GM19395 (cell line): ENCODE data around the gene RAD51B.

ENCODE experiments used
- ATAC-seq: cut with Tn5 transposase; IDR thresholded peaks from one replicate; pipeline ENCODE4 v1.9.1; 2021; ENCODE audit warnings: mild to moderate bottlenecking, moderate library complexity; ENCODE audit not compliant: unreplicated experiment

The RAD51B gene

GRCh38 chr14:68718023-68718990, 898.7 kb downstream of the RAD51B start:
- ATAC-seq = no peak

- ATAC-seq = no peak
Measured at GRCh38 chr14:68719634-68720384, 900.2 kb downstream of the RAD51B start.

DNA sequence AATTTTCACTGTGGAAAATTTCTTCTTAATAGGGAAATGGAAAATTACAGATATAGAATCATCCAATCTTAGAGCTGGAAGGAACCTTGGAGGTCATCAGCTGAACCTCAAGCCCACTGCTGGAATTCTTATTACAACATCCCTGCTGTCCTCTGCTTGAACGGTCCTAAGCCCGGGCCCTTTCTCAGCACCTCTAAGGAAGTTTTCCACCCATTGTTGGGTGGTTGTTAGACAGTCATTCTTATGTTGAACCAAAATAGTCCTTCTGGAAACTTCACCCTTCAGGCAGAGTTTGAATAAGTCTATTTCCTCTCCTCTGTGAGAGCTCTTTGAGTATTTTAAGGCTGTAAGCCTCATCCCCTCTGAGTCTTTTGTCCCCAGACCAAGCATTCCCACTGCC, 902.6 kb downstream of the RAD51B start:
- no peak for ATAC-seq

DNA sequence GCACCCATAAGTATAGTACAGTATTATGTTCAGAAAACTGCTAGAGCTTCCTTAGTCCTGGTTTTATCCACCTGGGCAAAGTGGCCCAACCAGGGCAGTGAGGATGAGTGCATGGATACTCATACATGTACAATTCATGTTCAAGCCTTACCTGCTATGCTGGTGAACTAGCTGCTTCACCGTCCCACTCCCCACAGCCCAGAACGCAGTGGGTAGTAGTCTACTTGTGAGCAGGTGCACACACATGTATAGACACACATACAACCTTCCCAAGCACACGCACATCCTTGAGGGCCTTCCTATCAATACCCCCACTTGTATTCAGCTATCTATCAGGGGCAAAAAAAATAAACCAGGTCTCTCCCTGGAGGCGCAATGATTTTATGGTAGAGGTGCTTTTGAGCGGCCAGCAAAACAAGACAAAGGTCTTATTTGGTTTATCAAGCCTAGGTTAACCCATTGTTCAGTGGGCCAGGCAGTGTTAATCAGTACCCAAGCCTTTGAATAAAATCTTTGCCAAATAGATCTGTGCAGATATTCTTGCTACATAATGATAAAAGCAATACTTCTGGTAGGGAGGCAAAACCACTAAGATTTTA, 903.5 kb downstream of the RAD51B start:
- no peak for ATAC-seq

DNA sequence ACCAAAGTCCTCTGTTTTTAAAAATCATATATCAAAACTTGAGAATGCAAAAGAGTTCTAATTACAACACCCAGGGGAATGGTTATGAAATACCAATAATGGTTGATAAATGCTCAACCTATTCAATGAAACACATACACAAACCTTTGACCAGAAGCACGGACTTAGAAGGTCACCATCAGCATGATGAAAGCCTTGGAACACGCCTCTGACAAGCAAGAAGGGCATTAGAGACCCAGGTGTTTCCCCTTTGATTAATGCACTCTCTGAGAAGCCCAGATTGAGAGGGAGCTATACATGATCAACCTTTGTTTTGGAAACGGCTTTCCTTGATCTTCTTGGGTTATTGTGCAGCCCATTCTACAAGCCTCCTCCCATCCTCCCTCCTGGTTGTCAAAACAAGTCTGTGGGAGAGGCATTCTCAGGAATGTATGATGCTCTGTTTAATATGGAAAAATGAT, 904.3 kb downstream of the RAD51B start:
- ATAC-seq = no peak

GRCh38 chr14:68724914-68725313, 905.3 kb downstream of the RAD51B start:
- no peak for ATAC-seq

DNA sequence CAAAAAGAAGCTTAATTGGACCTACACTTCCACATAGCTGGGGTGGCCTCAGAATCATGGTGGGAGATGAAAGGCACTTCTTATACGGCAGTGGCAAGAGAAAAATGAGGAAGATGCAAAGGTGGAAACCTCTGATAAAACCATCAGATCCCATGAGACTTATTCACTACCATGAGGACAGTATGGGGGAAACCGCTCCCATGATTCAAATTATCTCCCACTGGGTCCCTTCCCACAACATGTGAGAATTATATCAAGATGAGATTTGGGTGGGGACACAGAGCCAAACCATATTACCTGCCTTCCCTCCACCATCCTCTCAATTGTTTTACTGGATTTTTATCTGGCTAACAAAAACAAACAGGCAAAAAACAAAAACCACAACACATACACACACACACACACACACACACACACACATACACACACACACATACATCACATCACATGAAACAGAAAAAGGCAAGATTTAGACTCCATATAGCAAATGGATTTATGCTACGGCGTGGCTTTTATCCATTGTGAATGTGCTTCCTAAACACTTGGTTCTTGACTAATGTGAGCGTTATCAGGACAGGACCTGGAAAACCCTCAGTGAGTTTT, 906.6 kb downstream of the RAD51B start:
- ATAC-seq = no peak

- no peak for ATAC-seq
Measured at GRCh38 chr14:68727315-68728047, 907.9 kb downstream of the RAD51B start.

- ATAC-seq = no peak
Measured at GRCh38 chr14:68728342-68729106, 908.9 kb downstream of the RAD51B start.

GRCh38 chr14:68729556-68729955, 910.0 kb downstream of the RAD51B start:
- ATAC-seq = no peak

- no peak for ATAC-seq
Measured at GRCh38 chr14:68730348-68730747, 910.8 kb downstream of the RAD51B start.

DNA sequence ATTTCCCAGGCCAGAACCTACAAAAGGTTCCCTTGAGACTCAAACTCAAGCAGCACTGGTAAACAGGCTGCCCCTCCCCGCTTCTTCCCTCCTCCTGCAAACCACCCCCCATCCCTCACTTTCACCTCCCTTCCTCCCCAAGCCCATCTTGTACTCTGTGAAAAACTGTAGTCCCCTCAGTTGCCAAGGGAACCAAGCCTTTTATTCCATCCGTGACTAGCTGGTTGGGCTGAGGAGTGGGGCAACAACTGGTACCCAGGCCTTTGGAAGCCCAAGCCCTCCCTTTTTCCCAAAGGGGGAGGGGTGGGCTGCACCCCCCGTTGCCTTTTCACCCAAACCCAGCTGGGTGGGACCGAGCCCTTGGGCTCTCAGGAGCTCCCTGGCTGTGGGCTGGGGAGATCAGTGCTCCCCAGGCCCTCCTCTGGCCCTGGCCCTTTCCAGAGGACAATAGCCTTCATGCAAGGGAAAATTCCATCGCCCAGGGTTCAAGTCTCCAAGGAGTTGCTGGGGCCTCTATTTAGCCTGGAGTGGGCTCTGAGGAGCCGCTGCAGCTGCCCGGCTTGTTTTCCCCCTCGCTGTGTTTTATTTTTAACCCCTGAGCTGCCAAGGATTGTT, 911.3 kb downstream of the RAD51B start:
- no peak for ATAC-seq

DNA sequence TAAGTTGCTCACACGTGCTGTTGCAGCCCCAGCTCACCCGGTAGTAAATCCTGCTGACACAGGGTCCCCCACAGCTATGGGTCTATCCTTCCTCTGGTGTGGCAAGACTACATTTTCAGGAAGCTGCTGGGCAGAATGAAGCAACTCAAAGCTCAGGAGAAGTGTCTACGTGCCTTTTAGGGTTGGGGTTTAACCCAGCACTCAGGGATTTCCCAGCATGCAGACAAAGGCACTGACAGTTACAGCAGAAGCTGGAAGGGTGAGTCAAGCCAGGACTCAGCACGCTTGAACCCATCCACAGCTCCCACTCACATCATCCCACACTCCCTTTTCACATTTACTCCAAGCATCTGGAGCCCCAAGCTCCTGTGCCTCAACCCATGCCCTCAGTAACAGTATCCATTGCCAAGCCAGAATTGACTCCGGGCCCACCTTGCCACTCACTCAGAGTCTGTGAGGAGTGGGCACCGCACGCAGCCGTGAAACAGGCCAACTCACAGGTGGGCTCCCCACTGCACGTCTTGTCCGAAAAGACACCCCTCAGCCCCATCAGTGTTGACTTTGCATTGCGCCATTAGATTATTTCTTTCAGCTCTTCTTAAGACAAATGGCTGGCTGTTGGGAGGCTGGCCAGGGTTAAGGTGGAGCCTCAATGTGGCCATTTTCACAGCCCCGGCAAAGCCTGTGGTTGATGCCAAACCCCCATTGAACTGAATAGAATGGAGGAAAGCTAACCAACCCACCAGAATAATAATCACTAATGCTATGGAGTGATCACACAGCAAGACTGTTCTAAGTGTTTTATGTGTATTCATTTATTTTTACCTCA, 913.7 kb downstream of the RAD51B start:
- no peak for ATAC-seq

GRCh38 chr14:68734231-68734732, 914.7 kb downstream of the RAD51B start:
- ATAC-seq = peak; percentile 62

DNA sequence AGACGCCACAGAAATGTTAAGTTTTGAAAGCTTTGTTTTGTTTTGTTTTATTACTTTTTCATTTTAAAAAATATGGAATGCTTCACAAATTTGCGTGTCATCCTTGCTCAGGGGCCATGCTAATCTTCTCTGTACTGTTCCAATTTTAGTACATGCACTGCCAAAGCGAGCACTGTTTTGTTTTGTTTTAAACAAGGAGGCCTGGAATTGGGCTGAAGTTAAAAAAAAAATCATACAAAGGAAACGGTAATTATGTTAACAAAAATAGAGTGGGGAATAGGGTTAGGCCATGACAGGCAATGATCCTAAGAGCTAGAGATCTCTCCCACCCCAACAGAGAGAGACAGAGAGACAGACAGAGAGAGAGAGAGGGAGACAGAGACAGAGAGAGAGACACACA, 916.3 kb downstream of the RAD51B start:
- no peak for ATAC-seq

GRCh38 chr14:68736471-68736871, 916.9 kb downstream of the RAD51B start:
- no peak for ATAC-seq

GRCh38 chr14:68737086-68737485, 917.5 kb downstream of the RAD51B start:
- ATAC-seq = no peak

DNA sequence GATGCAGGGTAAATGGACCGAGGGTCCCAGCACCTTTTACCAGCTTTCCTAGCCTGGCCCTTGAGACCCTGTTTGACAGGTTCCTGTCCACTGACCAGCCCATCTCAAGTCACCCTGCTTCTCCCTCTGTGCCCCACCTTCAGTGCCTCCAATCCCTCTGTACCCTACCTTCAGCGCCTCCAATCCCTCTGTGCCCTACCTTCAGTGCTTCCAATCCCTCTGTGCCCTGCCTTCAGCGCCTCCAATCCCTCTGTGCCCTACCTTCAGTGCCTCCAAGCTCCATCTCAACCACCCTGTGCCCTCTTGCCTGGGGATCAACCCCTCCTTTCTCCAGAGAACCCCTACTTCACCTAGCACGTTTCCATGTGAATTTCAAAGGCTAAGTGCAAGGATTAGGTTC, 919.0 kb downstream of the RAD51B start:
- ATAC-seq = no peak
